Heart left ventricle (tissue), 16 donors: ENCODE measurements around the gene SUCLG1. TPM values are rescaled to one million over a fixed set of nuclear protein-coding genes. Genes with fewer than 3 reads are reported as not detected.

Experiments used
- ATAC-seq, 4 donors: fragments of 200-7000 bp; cut with Tn5 transposase; one replicate each; pipeline ENCODE4 v1.9.1; 2020 to 2022; ENCODE audit warnings: moderate library complexity in 4 of 4, mild to moderate bottlenecking in 3 of 4, moderate number of reproducible peaks in 1 of 4
- DNase-seq, 5 donors: peaks; one replicate each; pipeline ENCODE4 v3.0.0-alpha.2; 2020
- H3K27ac ChIP-seq, 12 donors: fragments of 200-600 bp; sonication (generic) in 4 of 12; one replicate each; pipeline versions ENCODE4 v1.5.0 to v1.8.0; 2016 to 2022; ENCODE audit warnings: mild to moderate bottlenecking in 2 of 12
- H3K27me3 ChIP-seq, 9 donors: fragments of 200-600 bp; sonication (generic) in 2 of 9; one replicate each; pipeline versions ENCODE4 v1.5.1 to v1.8.0; 2016 to 2022; ENCODE audit warnings: mild to moderate bottlenecking in 3 of 9
- H3K36me3 ChIP-seq, 9 donors: fragments of 200-600 bp; sonication (generic) in 2 of 9; one replicate each; pipeline versions ENCODE4 v1.5.0 to v1.8.0; 2018 to 2022; ENCODE audit warnings: mild to moderate bottlenecking in 2 of 9
- H3K4me1 ChIP-seq, 12 donors: fragments of 200-600 bp; sonication (generic) in 4 of 12; one replicate each; pipeline versions ENCODE4 v1.5.0 to v1.8.0; 2016 to 2022; ENCODE audit warnings: mild to moderate bottlenecking in 3 of 12
- H3K4me3 ChIP-seq, 12 donors: fragments of 200-600 bp; sonication (generic) in 4 of 12; one replicate each; pipeline versions ENCODE4 v1.5.0 to v1.8.0; 2017 to 2022; ENCODE audit warnings: mild to moderate bottlenecking in 9 of 12, moderate library complexity in 4 of 12
- H3K9me3 ChIP-seq, 12 donors: fragments of 200-600 bp; sonication (generic) in 4 of 12; one replicate each; pipeline versions ENCODE4 v1.5.0 to v1.8.0; 2016 to 2022; ENCODE audit warnings: mild to moderate bottlenecking in 1 of 12
- POLR2A ChIP-seq, 2 donors: fragments of 450-650 bp; IDR thresholded peaks; one replicate each; pipeline ENCODE4 v1.6.1; 2017; ENCODE audit warnings: antibody characterized with exemption in 2 of 2, mild to moderate bottlenecking in 2 of 2, moderate library complexity in 2 of 2
- WGBS, 4 donors: extraction: QIAGEN DNeasy Blood & Tissue Kit in 2 of 4; methylation state at CpG; one replicate each; pipeline versions ENCODE4 v1.1.5 to v1.1.7; 2013 to 2018; 5-methylcytosine and 5-hydroxymethylcytosine counted together
- intact Hi-C, 10 donors: fragments of 100-400 bp; cut with DNase I; formaldehyde crosslinking; loops; one replicate each; pipeline versions ENCODE4 v1.11.1 to v1.14.2; 2022
- polyA plus RNA-seq, 2 donors: library from polyadenylated mRNA; stranded (reverse); fragments of 200-250 nt; gene quantifications; one replicate each; pipeline ENCODE4 v1.2.3, GENCODE V29; 2013
- total RNA-seq, 9 donors: library from RNA; depleted of rRNA in 2 of 9; stranded (reverse); fragments of >200 nt in 2 of 9; fragmentation: NEBNext Ultra II Directional in 3 of 9; extraction: Animal tissue kit (Norgen Biotek cat#: 25700) in 3 of 9; gene quantifications; one replicate each; pipeline versions ENCODE4 v1.1.0 to v1.2.4, GENCODE V29; 2016 to 2023
- TF ChIP-seq, protein P1 (sequence below), 12 donors: fragments of 200-600 bp; sonication (generic) in 4 of 12; IDR thresholded peaks; one replicate each; pipeline versions ENCODE4 v1.5.0 to v1.8.0; 2018 to 2022; ENCODE audit warnings: antibody characterized with exemption in 12 of 12, mild to moderate bottlenecking in 5 of 12
- donor health status: ischemic (EF 13 %, LVEDD 7.1; RV severe dilation, severe dysfunction).
- donor health status: healthy with polysubstance abuse.
- donor health status: DM: no; HTN: yes; CAD: no.
- donor health status: DM: no; HTN: no; CAD: no.
- donor health status: ischemic (EF 25% LVEDD 6.9; RV normal size, moderate dysfunction).
- donor health status: ischemic (EF 25% LVEDD 5.7; RV mildly dilated, moderate dysfunction).
- donor health status: healthy.
- donor health status: DM: yes; HTN: yes; CAD: no.
- donor health status: ischemic (EF 35%, LVEDD 5.7; RV mildly dilated, moderate dysfunction).
- donor health status: nonischemic (EF 11% LVEDD 7.7; RV severe dilation, severe dysfunction).
- donor health status: DM: yes; HTN: yes; CAD: no.
- donor health status: PGD.
- donor health status: ischemic (EF 29% LVEDD 5.4; RV normal size, mild dysfunction).
- donor health status: nonischemic (EF 23%, LVEDD 6.1; RV moderate dilation, normal function).

The SUCLG1 gene
- total and polyA plus RNA-seq, 11 donors = 184 to 348 (median 258) TPM

GRCh38 chr2:84388133-84388532 is 70.9 kb downstream of the SUCLG1 start:
- Histone ChIP-seq H3K9me3 (peaks cover 0 to 14% (median 0%) of the 10 kb centered on the region in 12 donors), H3K4me1 (no peaks in the 10 kb centered on the region), H3K4me3 (no peak overlapping the region), H3K36me3 (no peaks in the 10 kb centered on the region), H3K27me3 (peaks cover 0 to 11% (median 0%) of the 10 kb centered on the region in 9 donors), H3K27ac (no peak overlapping the region)
- TF ChIP-seq, protein P1, sequence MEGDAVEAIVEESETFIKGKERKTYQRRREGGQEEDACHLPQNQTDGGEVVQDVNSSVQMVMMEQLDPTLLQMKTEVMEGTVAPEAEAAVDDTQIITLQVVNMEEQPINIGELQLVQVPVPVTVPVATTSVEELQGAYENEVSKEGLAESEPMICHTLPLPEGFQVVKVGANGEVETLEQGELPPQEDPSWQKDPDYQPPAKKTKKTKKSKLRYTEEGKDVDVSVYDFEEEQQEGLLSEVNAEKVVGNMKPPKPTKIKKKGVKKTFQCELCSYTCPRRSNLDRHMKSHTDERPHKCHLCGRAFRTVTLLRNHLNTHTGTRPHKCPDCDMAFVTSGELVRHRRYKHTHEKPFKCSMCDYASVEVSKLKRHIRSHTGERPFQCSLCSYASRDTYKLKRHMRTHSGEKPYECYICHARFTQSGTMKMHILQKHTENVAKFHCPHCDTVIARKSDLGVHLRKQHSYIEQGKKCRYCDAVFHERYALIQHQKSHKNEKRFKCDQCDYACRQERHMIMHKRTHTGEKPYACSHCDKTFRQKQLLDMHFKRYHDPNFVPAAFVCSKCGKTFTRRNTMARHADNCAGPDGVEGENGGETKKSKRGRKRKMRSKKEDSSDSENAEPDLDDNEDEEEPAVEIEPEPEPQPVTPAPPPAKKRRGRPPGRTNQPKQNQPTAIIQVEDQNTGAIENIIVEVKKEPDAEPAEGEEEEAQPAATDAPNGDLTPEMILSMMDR (IDR thresholded peaks at IDR 0.05) = no peak
- TF ChIP-seq POLR2A (IDR thresholded peaks at IDR 0.05) = no peak
- 60 to 70% (median 64%) methylated on average over 1 of the region's 1 CpG for WGBS, 4 donors
- ATAC-seq = no peak
- intact Hi-C loops = no loop called here
- no peak for DNase-seq

GRCh38 chr2:84386336-84387040 is 72.6 kb downstream of the SUCLG1 start:
- no peak for ATAC-seq
- intact Hi-C loops = no loop called here
- WGBS, 4 donors = 5 to 8% (median 6%) methylated on average over 7 of the region's 7 CpGs

DNA sequence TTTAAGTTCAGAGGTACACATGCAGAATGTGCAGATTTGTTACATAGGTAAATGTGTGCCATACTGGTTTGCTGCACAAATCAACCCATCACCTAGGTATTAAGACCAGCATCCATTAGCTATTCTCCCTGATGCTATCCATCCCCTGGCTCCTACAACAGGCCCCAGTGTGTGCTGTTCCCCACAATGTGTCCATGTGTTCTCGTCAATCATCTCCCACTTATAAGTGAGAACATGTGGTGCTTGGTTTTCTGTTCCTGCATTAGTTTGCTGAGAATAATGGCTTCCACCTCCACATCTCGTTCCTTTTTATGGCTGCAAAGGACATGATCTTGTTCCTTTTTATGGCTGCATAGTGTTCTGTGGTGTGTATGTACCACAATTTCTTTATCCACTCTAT is 75.8 kb downstream of the SUCLG1 start:
- 71 to 83% (median 73%) methylated on average over 2 of the region's 2 CpGs for WGBS, 4 donors

More at GRCh38 chr2:84386336-84387040, 72.6 kb downstream of the SUCLG1 start:
- H3K4me1 ChIP-seq = no peaks in the 10 kb centered on the region
- no peaks in the 10 kb centered on the region for H3K36me3 ChIP-seq
- H3K9me3 ChIP-seq = peaks cover 0 to 14% (median 0%) of the 10 kb centered on the region in 12 donors
- no peak overlapping the region for H3K27ac ChIP-seq
- DNase-seq = no peak
- TF ChIP-seq POLR2A (IDR thresholded peaks at IDR 0.05) = no peak
- TF ChIP-seq, protein P1 (IDR thresholded peaks at IDR 0.05) = no peak
- H3K4me3 ChIP-seq = no peak overlapping the region
- H3K27me3 ChIP-seq = peaks cover 0 to 11% (median 0%) of the 10 kb centered on the region in 9 donors

DNA sequence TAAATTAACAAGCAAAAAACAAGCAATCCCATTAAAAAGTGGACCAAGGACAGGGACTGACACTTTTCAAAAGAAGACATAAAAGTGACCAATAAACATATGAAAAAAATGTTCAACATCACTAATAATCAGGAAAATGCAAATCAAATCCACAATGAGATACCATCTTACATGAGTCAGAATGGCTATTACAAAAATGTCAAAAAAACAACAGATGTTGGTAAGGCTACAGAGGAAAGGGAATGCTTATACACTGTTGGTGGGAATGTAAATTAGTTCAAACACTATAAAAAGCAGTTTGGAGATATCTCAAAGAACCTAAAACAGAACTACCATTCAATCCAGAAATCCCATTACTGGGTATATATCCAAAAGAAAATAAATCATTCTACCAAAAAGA is 78.2 kb downstream of the SUCLG1 start:
- TF ChIP-seq POLR2A (IDR thresholded peaks at IDR 0.05) = no peak
- TF ChIP-seq, protein P1 (IDR thresholded peaks at IDR 0.05) = no peak
- DNase-seq = no peak
- Histone ChIP-seq H3K36me3 (no peaks in the 10 kb centered on the region), H3K4me3 (no peak overlapping the region), H3K4me1 (no peaks in the 10 kb centered on the region), H3K27me3 (peaks cover 0 to 4% (median 0%) of the 10 kb centered on the region in 9 donors), H3K9me3 (peaks cover 0 to 14% (median 0%) of the 10 kb centered on the region in 12 donors), H3K27ac (no peak overlapping the region)
- ATAC-seq = no peak
- intact Hi-C loops = no loop called here

More for the DNA sequence above, 75.8 kb downstream of the SUCLG1 start:
- H3K9me3 ChIP-seq = peaks cover 0 to 14% (median 0%) of the 10 kb centered on the region in 12 donors
- H3K36me3 ChIP-seq = no peaks in the 10 kb centered on the region
- no peak overlapping the region for H3K4me3 ChIP-seq
- H3K27me3 ChIP-seq = peaks cover 0 to 11% (median 0%) of the 10 kb centered on the region in 9 donors
- DNase-seq (no peak), ATAC-seq (no peak)
- no peak for TF ChIP-seq POLR2A (IDR thresholded peaks at IDR 0.05)
- TF ChIP-seq, protein P1 (IDR thresholded peaks at IDR 0.05) = no peak
- H3K27ac ChIP-seq = no peak overlapping the region
- H3K4me1 ChIP-seq = no peaks in the 10 kb centered on the region
- intact Hi-C loops = no loop called here
